ENCODE data around the gene FGG. TPM values are rescaled to one million over a fixed set of nuclear protein-coding genes. Genes with fewer than 3 reads are reported as not detected.

Gene FGG
- total RNA-seq, 1 experiment from 2014 or later = not detected

DNA sequence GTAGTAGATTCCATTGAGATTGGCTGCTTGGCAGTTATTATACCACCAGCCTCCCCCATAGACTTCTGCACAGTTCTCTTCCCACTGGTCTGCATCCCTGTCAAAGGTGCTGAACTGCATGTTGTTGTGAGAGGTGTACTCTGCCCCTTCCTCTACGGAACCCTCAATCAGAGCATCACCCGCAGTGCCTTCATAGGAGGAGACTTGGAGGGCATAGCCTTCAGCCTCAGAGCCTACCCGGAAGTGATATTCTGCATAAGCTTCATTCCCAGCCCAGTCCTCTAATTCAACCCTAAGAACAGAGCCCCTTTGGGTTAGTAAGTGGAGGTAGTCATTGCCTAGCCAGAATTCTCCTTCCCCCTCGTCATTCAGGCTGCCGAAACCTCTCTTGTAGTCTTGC is 28.2 kb downstream of the FGG start:
- Histone ChIP-seq H4K5ac (ENCODE audit: insufficient read length, low read depth, low read length) (no peak overlapping the region), H2BK20ac (ENCODE audit: low read depth, low read length, poor library complexity, severe bottlenecking) (no peak overlapping the region), H3K4me1 (ENCODE audit: insufficient read depth, low read length) (no peaks in the 10 kb centered on the region), H3K14ac (ENCODE audit: insufficient read depth, low read length) (no peak overlapping the region), H3K23me2 (ENCODE audit: insufficient read length, low read depth, low read length, poor library complexity, severe bottlenecking) (no peaks in the 10 kb centered on the region), H3K79me1 (ENCODE audit: insufficient read depth, low read depth, low read length, poor library complexity, severe bottlenecking) (no peaks in the 10 kb centered on the region), H3K23ac (ENCODE audit: insufficient read length, low read depth, low read length) (no peak overlapping the region), H3K27me3 (ENCODE audit: insufficient read depth, low read length) (no peaks in the 10 kb centered on the region), H3K9me3 (ENCODE audit: control insufficient read depth, low read depth, low read length) (no peaks in the 10 kb centered on the region), H3K18ac (ENCODE audit: insufficient read length, low read depth, low read length) (no peak overlapping the region), H3K9ac (ENCODE audit: extremely low read depth, insufficient read length, low read length) (no peak overlapping the region), H3K4ac (ENCODE audit: low read depth, low read length) (no peak overlapping the region), H4K91ac (ENCODE audit: insufficient read length, low read depth, low read length) (no peak overlapping the region), H2BK12ac (ENCODE audit: insufficient read length, low read depth, low read length) (no peak overlapping the region), H2BK120ac (ENCODE audit: low read depth, low read length, poor library complexity, severe bottlenecking) (no peak overlapping the region), H3T11ph (ENCODE audit: low read length) (no peak overlapping the region), H3K56ac (ENCODE audit: insufficient read length, low read depth, low read length) (no peak overlapping the region), H3K79me2 (ENCODE audit: insufficient read depth, low read length) (no peaks in the 10 kb centered on the region), H4K8ac (replicated peaks; ENCODE audit: insufficient read length, low read depth, low read length) (no peak overlapping the region), H4K20me1 (ENCODE audit: control insufficient read depth, insufficient read depth, insufficient read length) (no peaks in the 10 kb centered on the region), H2BK15ac (ENCODE audit: low read depth, low read length) (no peak overlapping the region), H2AFZ (ENCODE audit: low read length) (no peak overlapping the region), H3K27ac (ENCODE audit: insufficient read length, low read depth, low read length) (no peak overlapping the region), H3K4me2 (ENCODE audit: insufficient read depth, insufficient read length, low read length) (no peak overlapping the region), H2BK5ac (ENCODE audit: insufficient read length, low read length) (no peak overlapping the region), H2AK5ac (ENCODE audit: insufficient read length, low read length) (no peak overlapping the region)
- Mint-ChIP-seq H3K36me3 (ENCODE audit: insufficient read depth in 1 of 3, low read depth in 3 of 3) (no peaks in the 10 kb centered on the region), H3K27me3 (ENCODE audit: low read depth) (no peaks in the 10 kb centered on the region), H3K9me3 (no peaks in the 10 kb centered on the region), H3K4me3 (no peak overlapping the region), H3K4me1 (peaks cover under 1% of the 10 kb centered on the region in 2 experiments; a peak in 3 of 4 replicates), H3K27ac (no peak overlapping the region)
- no CpG with 5 or more reads among the region's 5 CpGs for WGBS (ENCODE audit: extremely low coverage, insufficient read length, low lambda C conversion rate)
- no peak for DNase-seq
- TF ChIP-seq, protein P1, sequence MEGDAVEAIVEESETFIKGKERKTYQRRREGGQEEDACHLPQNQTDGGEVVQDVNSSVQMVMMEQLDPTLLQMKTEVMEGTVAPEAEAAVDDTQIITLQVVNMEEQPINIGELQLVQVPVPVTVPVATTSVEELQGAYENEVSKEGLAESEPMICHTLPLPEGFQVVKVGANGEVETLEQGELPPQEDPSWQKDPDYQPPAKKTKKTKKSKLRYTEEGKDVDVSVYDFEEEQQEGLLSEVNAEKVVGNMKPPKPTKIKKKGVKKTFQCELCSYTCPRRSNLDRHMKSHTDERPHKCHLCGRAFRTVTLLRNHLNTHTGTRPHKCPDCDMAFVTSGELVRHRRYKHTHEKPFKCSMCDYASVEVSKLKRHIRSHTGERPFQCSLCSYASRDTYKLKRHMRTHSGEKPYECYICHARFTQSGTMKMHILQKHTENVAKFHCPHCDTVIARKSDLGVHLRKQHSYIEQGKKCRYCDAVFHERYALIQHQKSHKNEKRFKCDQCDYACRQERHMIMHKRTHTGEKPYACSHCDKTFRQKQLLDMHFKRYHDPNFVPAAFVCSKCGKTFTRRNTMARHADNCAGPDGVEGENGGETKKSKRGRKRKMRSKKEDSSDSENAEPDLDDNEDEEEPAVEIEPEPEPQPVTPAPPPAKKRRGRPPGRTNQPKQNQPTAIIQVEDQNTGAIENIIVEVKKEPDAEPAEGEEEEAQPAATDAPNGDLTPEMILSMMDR (conservative IDR thresholded peaks at IDR 0.05) = no peak

Measured in H9 (cell line).